Hair follicular keratinocyte (primary cell): ENCODE data around the gene HOTAIR. TPM values are rescaled to one million over a fixed set of nuclear protein-coding genes. Genes with fewer than 3 reads are reported as not detected.

Experiments used
- total RNA-seq: library from RNA; depleted of rRNA; stranded (reverse); fragments of >200 nt; gene quantifications from 2 replicates; pipeline ENCODE4 v1.2.3, GENCODE V29; 2015

The HOTAIR gene
- 0.39 and 4.4 TPM in 2 replicates for total RNA-seq

GRCh38 chr12:53974084-53975063 lies at the start of gene HOTAIR:
Gene HOTAIR, minus strand, starts transcription at chr12:53974954.

GRCh38 chr12:54000116-54001114 lies 25.7 kb upstream of the HOTAIR start, which contains the start of gene HOXC9:
Gene HOXC9, plus strand, starts transcription at chr12:54000161. Its CDS starts 28 bp downstream, at chr12:54000189.

GRCh38 chr12:53984901-53985691 lies 10.3 kb upstream of the HOTAIR start, which contains the start of gene HOXC10:
Gene HOXC10, plus strand, starts transcription at chr12:53985146. Its CDS starts 114 bp downstream, at chr12:53985260.

GRCh38 chr12:53972722-53973235 lies 2.0 kb downstream of the HOTAIR start, which contains the start of gene HOXC11:
Gene HOXC11, plus strand, starts transcription at chr12:53973126. Its CDS starts 116 bp downstream, at chr12:53973242.

GRCh38 chr12:53954694-53955035 lies 20.1 kb downstream of the HOTAIR start, which contains the start of gene HOXC12:
Gene HOXC12, plus strand, starts transcription at chr12:53954903. Its CDS starts 27 bp downstream, at chr12:53954930.

GRCh38 chr12:53938326-53939140 lies 36.2 kb downstream of the HOTAIR start, which contains the start of gene HOXC13:
Gene HOXC13, plus strand, starts transcription at chr12:53938831. Its CDS starts 76 bp downstream, at chr12:53938907.

Other genes with a start within 250 kb of the HOTAIR start
- gene CALCOCO1, start 247.5 kb downstream of the HOTAIR start, total RNA-seq, result 23.5 and 44.8 TPM in 2 replicates
- gene CISTR, start 223.0 kb downstream of the HOTAIR start, total RNA-seq, result not detected in 2 replicates
- gene HOXC13, start 36.1 kb downstream of the HOTAIR start, total RNA-seq, result 5.5 and 6.0 TPM in 2 replicates
- gene HOXC12, start 20.1 kb downstream of the HOTAIR start, total RNA-seq, result 0.31 and 0.80 TPM in 2 replicates
- gene HOXC11, start 1.8 kb downstream of the HOTAIR start, total RNA-seq, result 2.8 and 3.1 TPM in 2 replicates
- gene HOXC10, start 10.2 kb upstream of the HOTAIR start, total RNA-seq, result 11.3 and 11.4 TPM in 2 replicates
- 3.5 and 5.2 TPM in 2 replicates for gene HOXC9, start 25.2 kb upstream of the HOTAIR start, total RNA-seq
- 1.3 and 2.3 TPM in 2 replicates for gene HOXC8, start 34.0 kb upstream of the HOTAIR start, total RNA-seq
- 0.72 and 0.78 TPM in 2 replicates for gene HOXC6, start 53.5 kb upstream of the HOTAIR start, total RNA-seq
- gene HOXC5, start 58.1 kb upstream of the HOTAIR start, total RNA-seq, result 1.6 and 3.1 TPM in 2 replicates
- gene HOXC4, start 78.9 kb upstream of the HOTAIR start, total RNA-seq, result 4.1 and 4.4 TPM in 2 replicates
- gene SMUG1, start 214.0 kb upstream of the HOTAIR start, total RNA-seq, result 69.3 and 72.3 TPM in 2 replicates